Neuronal stem cell (in vitro differentiated cells): ENCODE results near the gene FREY1.

ENCODE experiments used
- DNase-seq: peaks from one replicate; pipeline ENCODE4 v3.0.0-alpha.2; 2013; ENCODE audit warnings: low spot score
- H2AFZ ChIP-seq: one replicate; pipeline ENCODE4 v1.6.1; 2013; ENCODE audit warnings: mild to moderate bottlenecking, low read length, inconsistent platforms
- H2AK5ac ChIP-seq: 2 replicates; pipeline ENCODE4 v1.6.1; 2013; ENCODE audit warnings: low read depth, mild to moderate bottlenecking, inconsistent platforms, low read length, moderate library complexity, mixed read lengths
- H2BK120ac ChIP-seq: 2 replicates; pipeline ENCODE4 v1.6.1; 2013; ENCODE audit warnings: low read depth, mild to moderate bottlenecking, inconsistent platforms, low read length, moderate library complexity, mixed read lengths
- H2BK12ac ChIP-seq: one replicate; pipeline ENCODE4 v1.6.1; 2013; ENCODE audit warnings: low read length, inconsistent platforms
- H2BK15ac ChIP-seq: 2 replicates; pipeline ENCODE4 v1.6.1; 2013; ENCODE audit warnings: mild to moderate bottlenecking, low read length, inconsistent platforms, mixed read lengths
- H2BK5ac ChIP-seq: one replicate; pipeline ENCODE4 v1.6.1; 2013; ENCODE audit warnings: inconsistent platforms, mild to moderate bottlenecking, low read length, moderate library complexity
- H3K14ac ChIP-seq: one replicate; pipeline ENCODE4 v1.6.1; 2013; ENCODE audit warnings: low read length, inconsistent platforms
- H3K18ac ChIP-seq: 2 replicates; pipeline ENCODE4 v1.6.1; 2013; ENCODE audit warnings: low read length, inconsistent platforms
- H3K23ac ChIP-seq: 2 replicates; pipeline ENCODE4 v1.6.1; 2013; ENCODE audit warnings: low read depth, mild to moderate bottlenecking, mixed read lengths, low read length, inconsistent platforms; ENCODE audit not compliant: poor library complexity
- H3K27ac ChIP-seq: replicated peaks from 3 replicates; pipeline ENCODE4 v1.5.1; 2013; ENCODE audit warnings: low read length, inconsistent platforms
- H3K27me3 ChIP-seq, 3 experiments: 2 replicates each; pipeline ENCODE4 v1.6.1; 2013; ENCODE audit warnings: low read length in 3 of 3, mild to moderate bottlenecking in 2 of 3, inconsistent platforms in 1 of 3, low read depth in 1 of 3, mixed read lengths in 1 of 3, moderate library complexity in 1 of 3; ENCODE audit not compliant: control insufficient read depth in 3 of 3, insufficient read depth in 3 of 3
- H3K36me3 ChIP-seq, 2 donors: replicated peaks in 1 of 2; 2 replicates each; pipeline ENCODE4 v1.6.1; 2013; ENCODE audit warnings: low read length in 2 of 2; ENCODE audit not compliant: control insufficient read depth in 2 of 2, insufficient read depth in 2 of 2
- H3K4ac ChIP-seq: 2 replicates; pipeline ENCODE4 v1.6.1; 2013; ENCODE audit warnings: inconsistent platforms, mild to moderate bottlenecking, low read length, moderate library complexity
- H3K4me1 ChIP-seq, 2 donors: 1 replicate in 1 of 2; 2 replicates in 1 of 2; pipeline ENCODE4 v1.6.1; 2013; ENCODE audit warnings: low read length in 2 of 2, low read depth in 1 of 2; ENCODE audit not compliant: control insufficient read depth in 2 of 2, insufficient read depth in 1 of 2
- H3K4me2 ChIP-seq: one replicate; pipeline ENCODE4 v1.6.1; 2013; ENCODE audit warnings: mild to moderate bottlenecking, low read length, inconsistent platforms; ENCODE audit not compliant: insufficient read depth, poor library complexity, severe bottlenecking
- H3K4me3 ChIP-seq, 2 donors: 2 replicates each; pipeline ENCODE4 v1.5.1; 2013; ENCODE audit warnings: low read length in 2 of 2, mild to moderate bottlenecking in 2 of 2, inconsistent platforms in 1 of 2, moderate library complexity in 1 of 2
- H3K79me1 ChIP-seq: one replicate; pipeline ENCODE4 v1.6.1; 2013; ENCODE audit warnings: low read depth, mild to moderate bottlenecking, inconsistent platforms, low read length, moderate library complexity
- H3K9ac ChIP-seq: one replicate; pipeline ENCODE4 v1.6.1; 2013; ENCODE audit warnings: mild to moderate bottlenecking, low read depth, low read length, inconsistent platforms; ENCODE audit not compliant: poor library complexity
- H3K9me3 ChIP-seq, 2 donors: replicated peaks in 1 of 2; 2 replicates each; pipeline versions ENCODE3 to v1.6.1; 2013; ENCODE audit warnings: low read length in 2 of 2, mild to moderate bottlenecking in 2 of 2, inconsistent platforms in 1 of 2, low read depth in 1 of 2, mixed read lengths in 1 of 2, moderate library complexity in 1 of 2; ENCODE audit not compliant: control insufficient read depth in 2 of 2, insufficient read depth in 1 of 2
- H4K8ac ChIP-seq: one replicate; pipeline ENCODE4 v1.6.1; 2013; ENCODE audit warnings: low read depth, mild to moderate bottlenecking, inconsistent platforms, low read length, moderate library complexity
- H4K91ac ChIP-seq: one replicate; pipeline ENCODE4 v1.6.1; 2013; ENCODE audit warnings: low read length, low read depth, mild to moderate bottlenecking, inconsistent platforms; ENCODE audit not compliant: poor library complexity
- WGBS, 2 donors: extraction: QIAGEN DNeasy Blood & Tissue Kit; methylation state at CpG; one replicate each; pipeline ENCODE4 v1.1.7; 2013; ENCODE audit warnings: missing lambda C conversion rate in 2 of 2, mixed read lengths in 1 of 2; ENCODE audit not compliant: insufficient read length in 2 of 2, insufficient replicate concordance in 1 of 2; ENCODE audit errors: extremely low coverage in 2 of 2; 5-methylcytosine and 5-hydroxymethylcytosine counted together

The FREY1 gene

DNA sequence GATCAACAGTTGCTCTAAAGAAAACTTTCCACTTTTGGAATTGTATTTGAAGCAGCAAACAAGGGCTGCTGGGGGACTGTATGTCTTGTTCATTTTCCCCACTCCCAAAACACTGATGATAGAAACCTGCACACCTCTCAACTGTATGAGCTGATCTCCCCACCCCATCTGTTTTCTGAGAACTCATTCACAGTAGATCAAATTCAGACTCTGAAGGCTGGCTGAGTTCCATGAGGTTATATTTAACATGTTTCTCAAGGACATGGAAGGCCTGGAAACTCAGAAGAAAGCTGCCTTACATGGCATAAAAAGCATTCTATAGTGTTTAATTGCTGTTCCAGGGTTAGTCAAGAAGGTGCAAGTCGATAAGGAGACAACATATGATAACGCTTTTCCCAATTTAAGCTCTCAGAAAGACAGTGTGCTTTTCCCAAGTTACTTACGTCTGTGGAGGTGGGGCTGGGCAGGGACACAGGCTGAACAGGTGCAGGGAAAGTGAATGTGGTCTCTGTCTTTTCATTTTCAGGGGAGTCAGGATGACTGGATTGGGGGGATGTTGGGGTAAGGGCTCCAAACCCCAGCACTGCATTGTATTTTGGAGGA is 38.4 kb upstream of the FREY1 start:
- Histone ChIP-seq H3K23ac (no peak overlapping the region), H3K4me3 (no peak overlapping the region), H3K18ac (no peak overlapping the region), H2BK5ac (no peak overlapping the region), H2AK5ac (no peak overlapping the region), H3K27me3 (no peaks in the 10 kb centered on the region), H3K14ac (no peak overlapping the region), H2BK12ac (no peak overlapping the region), H4K8ac (no peak overlapping the region), H3K4me1 (peaks cover 0 to 17% of the 10 kb centered on the region in 2 donors), H3K9me3 (no peaks in the 10 kb centered on the region), H2BK15ac (no peak overlapping the region), H2BK120ac (no peak overlapping the region), H3K4ac (no peak overlapping the region), H3K27ac (no peak overlapping the region), H3K4me2 (no peak overlapping the region), H4K91ac (no peak overlapping the region), H3K9ac (no peak overlapping the region), H3K79me1 (no peaks in the 10 kb centered on the region), H2AFZ (no peak overlapping the region), H3K36me3 (peaks cover 13 to 91% of the 10 kb centered on the region in 2 donors)
- no CpG with 5 or more reads among the region's 3 CpGs for WGBS, 2 donors
- no peak for DNase-seq

- Histone ChIP-seq H3K36me3 (peaks cover 7 to 72% of the 10 kb centered on the region in 2 donors), H3K27ac (no peak overlapping the region), H3K27me3 (no peaks in the 10 kb centered on the region)
Observed at GRCh38 chr11:45942381-45942780, 35.3 kb upstream of the FREY1 start.

GRCh38 chr11:45941285-45941684 is 34.2 kb upstream of the FREY1 start:
- Histone ChIP-seq H3K27ac (no peak overlapping the region), H3K27me3 (no peaks in the 10 kb centered on the region), H3K4me3 (no peak overlapping the region), H2BK120ac (no peak overlapping the region), H2BK15ac (no peak overlapping the region), H2BK5ac (no peak overlapping the region), H4K8ac (no peak overlapping the region), H2AFZ (no peak overlapping the region), H3K4me2 (no peak overlapping the region), H4K91ac (no peak overlapping the region), H3K18ac (no peak overlapping the region), H3K4ac (no peak overlapping the region), H3K14ac (no peak overlapping the region), H3K9ac (no peak overlapping the region), H2BK12ac (no peak overlapping the region), H3K9me3 (no peaks in the 10 kb centered on the region), H3K23ac (no peak overlapping the region), H3K79me1 (no peaks in the 10 kb centered on the region), H2AK5ac (no peak overlapping the region), H3K4me1 (peaks cover 0 to 3% of the 10 kb centered on the region in 2 donors), H3K36me3 (peaks cover 9 to 72% of the 10 kb centered on the region in 2 donors)
- no CpG with 5 or more reads among the region's 4 CpGs for WGBS, 2 donors
- no peak for DNase-seq

More at GRCh38 chr11:45942381-45942780, 35.3 kb upstream of the FREY1 start:
- H3K4me2 ChIP-seq: no peak overlapping the region
- H4K91ac ChIP-seq: no peak overlapping the region
- no CpG with 5 or more reads among the region's 4 CpGs for WGBS, 2 donors
- H3K4ac ChIP-seq: no peak overlapping the region
- peaks cover under 1 to 3% of the 10 kb centered on the region in 2 donors for H3K4me1 ChIP-seq
- no peak overlapping the region for H2BK15ac ChIP-seq
- H3K9ac ChIP-seq: no peak overlapping the region
- no peak for DNase-seq
- no peak overlapping the region for H2BK120ac ChIP-seq
- H2AFZ ChIP-seq: no peak overlapping the region
- H3K14ac ChIP-seq: no peak overlapping the region
- H3K4me3 ChIP-seq: no peak overlapping the region
- no peak overlapping the region for H4K8ac ChIP-seq
- H2AK5ac ChIP-seq: no peak overlapping the region
- no peak overlapping the region for H2BK5ac ChIP-seq
- no peaks in the 10 kb centered on the region for H3K9me3 ChIP-seq
- H3K23ac ChIP-seq: no peak overlapping the region
- H2BK12ac ChIP-seq: no peak overlapping the region
- H3K18ac ChIP-seq: no peak overlapping the region
- H3K79me1 ChIP-seq: no peaks in the 10 kb centered on the region

DNA sequence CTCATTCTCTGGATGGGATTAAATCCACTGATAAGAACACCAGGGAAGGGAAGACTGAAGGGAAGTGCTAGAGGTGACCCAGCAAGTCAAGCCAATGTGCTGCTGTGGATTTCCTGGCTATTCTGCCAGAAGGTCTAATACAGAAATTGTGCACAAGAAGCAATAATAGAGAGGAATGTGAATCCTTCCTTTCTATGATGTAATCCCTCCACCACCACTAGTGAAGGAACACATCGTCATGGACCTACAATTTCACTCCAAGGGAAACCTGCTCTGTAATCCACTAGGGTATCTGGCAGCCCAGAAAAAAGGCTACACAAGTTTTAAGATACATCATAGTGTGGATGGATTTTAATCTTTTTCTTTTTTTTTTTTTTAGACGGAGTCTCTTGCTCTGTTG is 32.8 kb upstream of the FREY1 start:
- Histone ChIP-seq H2BK5ac (no peak overlapping the region), H4K91ac (no peak overlapping the region), H2BK15ac (no peak overlapping the region), H3K4ac (no peak overlapping the region), H3K27ac (no peak overlapping the region), H3K4me2 (no peak overlapping the region), H3K4me3 (no peak overlapping the region), H3K9ac (no peak overlapping the region), H2AK5ac (no peak overlapping the region), H2BK120ac (no peak overlapping the region), H3K23ac (no peak overlapping the region), H3K9me3 (no peaks in the 10 kb centered on the region), H3K14ac (no peak overlapping the region), H2AFZ (no peak overlapping the region), H2BK12ac (no peak overlapping the region), H4K8ac (no peak overlapping the region), H3K27me3 (no peaks in the 10 kb centered on the region), H3K4me1 (peaks cover 0 to 3% of the 10 kb centered on the region in 2 donors), H3K18ac (no peak overlapping the region), H3K79me1 (no peaks in the 10 kb centered on the region), H3K36me3 (peaks cover 14 to 73% of the 10 kb centered on the region in 2 donors)
- WGBS, 2 donors: no CpG with 5 or more reads among the region's 2 CpGs
- no peak for DNase-seq
